Middle frontal gyrus (tissue), 1 donor: ENCODE results near the gene THRSP.
"Not testable (repeated sequence)": the region's sequence is repeated elsewhere in the genome, so short reads cannot be mapped to it uniquely, and the experiment has no call there.

Source experiments
- DNase-seq: peaks from one replicate; pipeline ENCODE4 v3.0.0-alpha.2; 2015; ENCODE audit warnings: low spot score; ENCODE audit errors: extremely low spot score

THRSP gene

DNA sequence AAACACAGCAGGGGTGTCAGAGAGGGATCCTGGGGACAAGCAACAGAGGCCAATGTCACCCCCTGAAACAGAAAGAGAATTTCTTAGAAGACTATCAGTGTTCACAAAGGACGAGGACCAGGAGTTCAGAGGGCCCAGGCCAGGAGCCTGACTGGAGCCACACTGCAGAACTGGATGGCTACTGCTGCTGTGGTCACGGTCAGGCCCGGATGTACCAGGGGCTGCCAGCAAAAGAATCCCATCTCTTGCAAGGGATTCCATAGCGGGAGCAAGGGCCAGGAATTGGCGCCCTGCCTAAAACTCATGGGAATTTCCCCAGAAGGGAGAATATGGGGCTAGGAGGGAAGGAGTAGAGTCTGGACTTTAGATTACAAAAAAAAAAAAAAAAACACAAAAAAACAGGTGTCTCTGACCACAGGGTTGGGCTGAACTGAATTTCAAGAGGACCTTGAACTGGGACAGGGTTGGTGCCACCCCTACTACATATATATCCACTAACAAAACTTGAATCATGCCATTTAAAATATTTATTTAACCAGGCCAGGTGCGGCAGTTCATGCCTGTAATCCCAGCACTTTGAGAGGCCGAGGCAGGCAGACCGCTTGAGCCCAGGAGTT is 24.9 kb upstream of the THRSP start:
- DNase-seq = no peak

DNA sequence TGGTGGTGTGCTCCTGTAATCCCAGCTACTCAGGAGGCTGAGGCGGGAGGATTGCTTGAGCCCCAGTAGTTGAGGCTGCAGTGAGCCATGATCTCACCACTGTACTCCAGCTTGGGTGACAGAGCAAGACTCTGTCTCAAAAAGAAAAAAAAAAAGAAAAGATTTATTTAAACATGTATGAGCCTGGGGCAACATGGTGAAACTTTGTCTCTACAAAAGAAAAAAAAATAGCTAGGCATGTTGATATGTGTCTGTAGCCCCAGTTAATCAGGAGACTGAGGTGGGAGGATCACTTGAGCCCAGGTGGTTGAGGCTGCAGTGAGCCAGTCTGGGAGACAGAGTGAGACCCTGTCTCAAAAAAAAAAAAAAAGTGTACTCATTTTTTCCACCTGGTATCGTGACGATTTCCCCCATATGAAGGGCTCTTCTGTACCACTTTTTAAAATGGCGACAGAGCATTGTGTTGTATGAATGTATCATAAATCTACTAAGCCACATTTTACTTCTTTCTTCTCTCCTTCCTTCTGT is 24.2 kb upstream of the THRSP start:
- no peak for DNase-seq

DNA sequence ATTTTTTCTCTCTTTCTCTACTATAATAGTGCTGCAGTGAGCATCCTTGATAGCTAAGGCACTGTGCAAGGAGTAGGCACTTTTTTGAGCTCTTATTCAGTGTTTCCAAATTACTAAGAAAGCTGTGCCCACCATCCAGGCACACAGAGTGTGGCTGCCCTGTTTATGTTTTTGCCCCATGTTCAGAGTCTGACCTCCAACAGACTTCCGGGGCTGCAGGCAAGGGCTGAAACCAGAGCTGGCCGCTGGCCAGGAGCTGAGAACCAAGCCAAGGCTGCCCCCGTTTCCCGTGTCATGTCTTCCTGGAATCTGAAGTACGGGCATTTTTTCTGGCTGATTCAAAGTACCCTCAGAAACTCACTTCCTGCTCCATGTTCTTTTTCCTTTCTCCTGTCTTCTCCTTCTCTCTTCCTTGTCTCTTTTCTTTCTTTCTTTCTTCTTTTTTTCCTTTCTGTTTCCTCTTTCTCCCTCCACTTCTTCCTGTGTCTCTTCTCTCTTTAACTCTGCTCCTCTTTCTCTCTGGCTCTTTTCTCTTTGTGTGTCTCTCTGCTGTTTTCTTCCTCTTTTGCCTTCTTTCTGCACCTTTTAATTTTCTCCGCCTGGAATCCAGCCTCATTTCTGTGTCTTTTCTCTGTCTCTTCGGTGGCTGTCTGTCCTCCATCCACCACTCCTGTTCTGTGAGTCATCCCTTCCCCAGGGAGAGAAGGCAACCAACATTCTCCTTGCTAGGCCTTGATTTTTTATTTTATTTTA is 23.6 kb upstream of the THRSP start:
- no peak for DNase-seq

DNA sequence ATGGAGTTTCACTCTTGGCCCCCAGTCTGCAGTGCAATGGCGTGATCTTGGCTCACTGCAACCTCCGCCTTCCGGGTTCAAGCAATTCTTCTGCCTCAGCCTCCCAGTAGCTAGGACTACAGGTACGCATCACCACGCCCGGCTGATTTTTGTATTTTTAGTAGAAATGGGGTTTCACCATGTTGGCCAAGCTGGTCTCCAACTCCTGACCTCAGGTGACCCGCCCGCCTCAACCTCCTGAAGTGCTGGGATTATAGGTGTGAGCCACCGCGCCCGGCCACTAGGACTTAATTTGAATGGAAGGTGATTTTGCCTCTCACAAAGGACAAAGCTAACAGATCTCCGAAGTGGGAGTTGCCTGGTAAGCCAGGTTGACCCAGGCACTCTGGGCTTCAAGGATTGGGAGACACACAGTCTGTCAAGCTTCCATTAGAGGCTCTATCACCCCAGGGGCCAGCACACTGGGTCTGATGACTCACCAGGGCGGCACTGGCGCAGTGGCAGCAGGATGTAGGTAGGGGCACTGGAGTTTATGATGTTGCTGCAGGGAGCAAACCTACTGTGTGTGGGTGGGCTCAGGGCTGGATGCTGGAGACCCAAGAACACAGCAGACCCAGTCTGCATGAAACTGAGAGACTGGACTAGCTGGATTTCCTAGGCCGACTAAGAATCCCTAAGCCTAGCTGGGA is 22.8 kb upstream of the THRSP start:
- DNase-seq = no peak

DNA sequence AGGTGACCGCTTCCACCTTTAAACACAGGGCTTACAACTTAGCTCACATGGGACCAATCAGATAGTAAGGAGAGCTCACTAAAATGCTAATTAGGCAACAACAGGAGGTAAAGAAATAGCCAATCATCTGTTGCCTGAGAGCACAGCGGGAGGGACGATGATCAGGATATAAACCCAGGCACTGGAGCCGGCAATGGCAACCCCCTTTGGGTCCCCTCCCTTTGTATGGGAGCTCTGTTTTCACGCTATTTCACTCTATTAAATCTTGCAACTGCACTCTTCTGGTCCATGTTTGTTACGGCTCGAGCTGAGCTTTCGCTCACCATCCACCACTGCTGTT is 22.3 kb upstream of the THRSP start:
- not testable (repeated sequence) for DNase-seq

DNA sequence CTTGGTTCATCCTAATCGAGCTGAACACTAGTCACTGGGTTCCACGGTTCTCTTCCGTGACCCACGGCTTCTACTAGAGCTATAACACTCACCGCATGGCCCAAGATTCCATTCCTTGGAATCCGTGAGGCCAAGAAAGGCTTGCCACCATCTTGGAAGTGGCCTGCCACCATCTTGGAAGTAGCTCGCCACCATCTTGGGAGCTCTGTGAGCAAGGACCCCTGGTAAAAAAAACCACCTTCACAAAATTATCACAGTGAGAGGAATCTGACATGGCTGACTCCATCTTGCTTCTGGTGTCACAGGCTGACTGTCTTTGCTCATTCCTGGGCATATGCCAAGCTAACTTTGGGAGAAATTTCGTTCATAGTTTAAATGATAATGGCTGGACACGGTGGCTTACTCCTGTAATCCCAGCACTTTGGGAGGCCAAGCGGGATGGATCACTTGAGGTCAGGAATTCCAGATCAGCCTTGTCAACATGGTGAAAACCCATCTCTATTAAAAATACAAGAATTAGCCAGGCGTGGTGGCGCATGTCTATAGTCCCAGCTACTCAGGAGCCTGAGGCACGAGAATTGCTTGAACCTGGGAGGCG is 21.7 kb upstream of the THRSP start:
- no peak for DNase-seq

DNA sequence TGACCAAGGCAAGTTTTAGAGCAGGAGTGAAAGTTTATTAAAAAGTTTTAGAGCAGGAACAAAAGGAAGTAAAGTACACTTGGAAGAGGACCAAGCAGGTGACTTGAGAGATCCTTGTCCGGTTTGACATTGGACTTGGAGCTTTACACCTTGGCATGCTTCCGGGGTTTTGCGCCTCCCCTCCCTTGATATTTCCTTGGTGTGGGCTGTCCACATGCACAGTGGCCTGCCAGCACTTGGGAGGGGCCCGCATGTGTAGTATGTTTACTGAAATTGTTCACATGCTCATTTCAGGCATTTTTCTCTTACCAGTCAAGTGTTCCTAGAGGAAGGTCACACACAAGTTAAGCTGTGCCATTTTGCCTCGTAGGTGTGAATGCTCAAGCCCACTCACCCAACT is 19.0 kb upstream of the THRSP start:
- DNase-seq = no peak

DNA sequence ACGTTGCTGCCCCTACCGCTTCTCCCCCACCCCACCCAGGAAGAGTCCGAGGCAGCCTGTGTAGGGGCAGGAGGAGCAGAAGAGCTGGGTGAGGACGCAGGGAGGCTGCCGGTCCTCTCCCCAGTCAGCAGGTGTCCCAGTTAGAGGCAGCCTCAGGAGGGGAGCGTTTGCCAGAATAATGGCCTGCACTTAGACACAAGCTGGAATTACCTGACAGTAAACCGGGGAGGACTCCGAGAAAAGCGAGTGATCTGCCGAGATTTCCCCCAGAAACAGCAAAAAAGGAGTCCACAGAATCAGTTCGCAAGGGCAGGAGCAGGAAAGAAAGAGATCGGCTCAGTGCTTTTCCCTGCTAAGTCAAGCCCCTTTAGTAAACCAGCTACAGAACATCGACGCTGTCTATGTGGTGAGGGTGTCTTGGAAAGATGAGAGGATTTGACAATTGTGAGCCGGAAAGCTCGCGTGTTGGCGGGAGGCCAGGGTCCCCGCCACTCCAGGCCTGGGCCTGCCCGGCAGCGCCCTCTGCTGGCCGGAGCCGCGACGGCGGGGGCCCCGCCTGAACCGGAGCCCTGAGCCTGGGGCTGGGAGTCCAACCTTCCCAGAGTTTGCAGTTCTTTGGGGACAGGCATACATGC is 17.7 kb upstream of the THRSP start:
- peak; percentile 77 for DNase-seq

DNA sequence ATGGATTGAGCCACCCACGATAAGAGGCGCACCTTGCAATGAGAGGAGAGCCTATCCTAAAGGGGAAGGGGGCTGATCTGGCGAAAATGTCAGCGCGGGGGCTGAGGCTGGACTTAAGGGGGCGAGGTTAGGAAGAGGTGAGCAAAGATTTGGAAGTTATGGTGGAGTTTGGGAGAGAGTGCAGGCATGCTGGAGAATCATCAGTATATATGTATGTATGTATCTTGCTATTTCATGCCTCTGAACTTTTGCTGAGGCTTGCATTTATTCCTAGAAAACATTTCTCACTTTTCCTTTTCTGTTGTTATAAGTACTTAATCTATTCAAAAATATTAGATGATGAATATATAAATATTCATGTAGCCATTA is 17.2 kb upstream of the THRSP start:
- DNase-seq = no peak

DNA sequence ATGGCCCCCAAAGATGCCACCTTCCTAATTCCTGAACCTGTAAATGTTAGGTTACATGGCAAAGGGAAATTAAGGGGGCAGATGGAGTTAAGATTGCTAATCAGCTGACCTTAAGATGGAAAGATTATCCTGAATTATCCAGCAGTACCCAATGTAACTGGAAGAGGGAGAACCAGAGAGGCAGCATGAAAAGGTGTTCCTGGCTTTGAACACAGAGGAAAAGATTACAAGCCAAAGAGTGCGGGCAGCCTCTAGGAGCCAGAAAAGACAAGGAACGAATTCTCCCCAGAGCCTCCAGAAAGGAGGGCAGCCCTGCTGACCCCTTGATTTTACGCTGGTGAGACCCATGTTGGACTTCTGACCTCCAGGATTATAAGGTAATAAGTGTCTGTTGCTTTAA is 15.1 kb upstream of the THRSP start:
- no peak for DNase-seq

DNA sequence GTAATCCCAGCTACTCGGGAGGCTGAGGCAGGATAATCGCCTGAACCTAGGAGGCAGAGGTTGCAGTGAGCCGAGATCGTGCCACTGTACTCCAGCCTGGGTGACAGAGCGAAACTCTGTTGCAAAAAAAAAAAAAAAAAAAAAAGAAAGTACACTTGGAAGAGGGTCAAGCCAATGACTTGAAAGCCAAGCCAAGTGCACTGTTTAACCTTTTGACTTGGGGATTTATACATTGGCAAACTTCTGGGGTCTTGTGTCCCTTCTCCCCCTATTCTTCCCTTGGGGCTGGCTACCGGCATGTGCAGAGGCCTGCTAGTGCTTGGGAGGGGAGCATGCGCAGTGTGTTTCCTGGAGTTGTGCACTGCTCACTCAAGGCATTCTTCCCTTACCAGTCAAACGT is 14.3 kb upstream of the THRSP start:
- no peak for DNase-seq

DNA sequence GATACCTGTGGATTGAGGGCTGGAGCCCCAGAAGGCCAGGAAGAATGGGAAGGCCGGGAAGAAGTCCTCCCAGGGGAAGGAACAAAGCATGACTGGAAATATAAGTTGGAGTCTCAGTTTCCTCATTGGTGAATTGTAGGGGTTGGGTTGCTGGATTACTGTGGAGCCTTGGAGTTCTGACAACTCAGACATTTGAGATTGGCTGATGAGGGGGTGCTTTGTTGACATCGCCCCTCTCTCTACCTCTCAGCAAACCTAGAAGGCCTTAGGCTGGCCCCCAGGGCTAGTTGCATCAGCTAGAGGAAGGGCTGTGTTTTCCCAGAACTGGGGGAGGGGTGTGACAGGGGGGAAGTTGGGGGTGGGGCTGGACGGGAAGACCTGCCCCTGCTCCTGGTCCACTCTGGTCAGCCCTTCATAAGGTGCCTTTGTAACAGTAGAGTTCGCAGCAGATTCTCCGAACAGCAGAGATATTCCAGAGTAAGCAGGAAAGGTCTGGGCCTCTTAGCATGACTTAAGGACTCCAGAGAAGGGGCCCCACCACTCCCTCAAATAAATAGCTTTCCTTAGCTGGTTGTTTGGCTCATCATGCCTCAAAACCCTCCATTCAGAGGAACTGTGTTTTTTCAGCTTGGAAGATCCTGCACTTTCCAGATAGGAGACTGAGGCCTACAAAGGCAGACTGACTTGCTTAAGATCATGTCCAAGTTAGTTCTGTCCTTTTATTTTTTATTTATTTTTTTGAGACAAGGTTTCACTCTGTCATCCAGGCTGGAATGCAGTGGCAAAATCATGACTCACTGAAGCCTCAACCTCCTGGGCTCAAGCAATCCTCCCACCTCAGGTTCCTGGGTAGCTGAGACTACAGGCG is 12.5 kb upstream of the THRSP start:
- DNase-seq = no peak

DNA sequence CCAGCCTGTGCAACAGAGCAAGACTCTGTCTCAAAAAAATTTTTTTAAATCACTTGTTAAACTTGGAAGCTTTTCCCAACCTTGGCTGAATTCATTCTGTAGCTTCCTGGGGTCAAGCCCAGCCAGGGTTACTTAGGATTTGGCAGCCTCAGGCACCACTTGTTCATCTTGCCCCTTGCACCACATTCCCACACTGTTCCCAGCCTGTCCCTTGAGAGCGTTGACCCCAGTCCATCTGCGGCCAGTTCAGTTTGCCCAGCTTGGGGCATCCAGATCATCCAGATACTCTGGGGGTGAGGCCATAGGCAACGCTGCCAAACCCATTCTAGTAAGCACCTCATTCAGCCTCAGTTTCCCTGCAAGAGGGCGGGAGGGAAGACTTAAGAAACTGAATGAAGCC is 8.7 kb upstream of the THRSP start:
- no peak for DNase-seq

DNA sequence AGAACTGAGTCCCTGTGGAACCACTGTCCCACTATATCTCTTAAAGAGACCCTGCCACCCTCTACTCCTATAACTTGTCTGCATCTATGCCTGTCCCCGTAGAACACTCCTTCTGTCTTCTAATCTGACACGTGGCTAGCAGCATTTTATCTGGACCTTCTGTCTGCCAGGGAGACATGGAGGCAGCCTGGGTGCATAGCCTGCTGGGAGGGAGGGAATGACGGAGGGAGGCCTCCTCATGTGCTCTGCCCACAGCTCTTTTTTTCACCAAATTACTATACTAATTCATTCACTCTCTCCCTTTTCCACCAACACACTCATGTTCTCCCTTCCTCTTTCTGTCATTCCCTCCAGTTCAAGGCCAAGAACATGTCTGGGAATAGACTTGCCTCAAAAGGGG is 7.6 kb upstream of the THRSP start:
- no peak for DNase-seq

DNA sequence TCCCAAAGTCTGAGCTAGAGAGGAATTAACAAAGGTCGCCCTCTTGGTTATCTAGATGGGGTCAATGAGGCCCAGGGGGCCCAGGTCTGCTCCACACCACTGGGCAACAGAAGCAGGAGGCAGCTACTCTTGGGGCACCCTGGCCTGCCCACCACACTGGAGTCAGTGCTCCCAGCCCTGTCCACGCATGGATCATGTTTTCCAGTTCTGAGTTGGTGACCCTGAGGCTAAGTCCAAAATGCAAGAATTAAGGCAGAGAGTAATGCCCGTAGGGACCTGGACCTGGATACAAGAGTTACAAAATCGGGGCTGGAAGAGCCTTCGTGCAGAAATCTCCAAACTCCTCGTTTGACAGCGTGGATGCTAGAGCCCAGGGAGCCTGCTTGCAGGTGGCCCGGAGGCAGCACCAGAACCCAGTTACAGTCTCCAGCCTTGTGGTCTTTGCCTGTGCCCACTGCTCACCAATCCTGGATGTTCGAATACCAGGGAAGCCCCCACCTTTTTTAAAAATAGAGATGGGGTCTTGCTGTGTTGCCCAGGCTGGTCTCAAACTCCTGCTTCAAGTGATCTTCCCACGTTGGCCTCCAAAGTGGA is 6.1 kb upstream of the THRSP start:
- DNase-seq = no peak

DNA sequence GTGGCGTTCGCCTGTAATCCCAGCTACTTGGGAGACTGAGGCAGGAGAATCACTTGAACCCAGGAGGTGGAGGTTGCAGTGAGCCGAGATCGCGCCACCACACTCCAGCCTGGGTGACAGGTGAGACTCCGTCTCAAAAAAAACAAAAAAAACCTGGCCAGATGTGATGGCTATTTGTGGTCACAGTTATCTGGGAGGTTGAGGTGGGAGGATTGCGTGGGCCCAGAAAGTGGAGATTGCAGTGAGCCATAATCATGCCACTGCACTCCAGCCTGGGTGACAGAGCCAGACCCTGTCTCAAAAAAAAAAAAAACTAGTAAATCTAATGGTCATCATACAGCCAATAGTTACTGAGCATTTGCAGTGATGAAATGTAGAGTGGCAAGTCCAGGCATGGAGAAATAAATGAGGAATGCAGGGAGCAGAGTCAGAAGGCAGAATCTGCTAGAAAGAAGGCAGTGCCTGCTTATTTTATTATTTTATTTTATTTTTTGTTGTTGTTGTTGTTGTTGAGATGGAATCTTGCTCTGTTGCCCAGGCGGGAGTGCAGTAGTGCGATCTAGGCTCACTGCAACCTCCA is 3.8 kb upstream of the THRSP start:
- DNase-seq = not testable (repeated sequence)

DNA sequence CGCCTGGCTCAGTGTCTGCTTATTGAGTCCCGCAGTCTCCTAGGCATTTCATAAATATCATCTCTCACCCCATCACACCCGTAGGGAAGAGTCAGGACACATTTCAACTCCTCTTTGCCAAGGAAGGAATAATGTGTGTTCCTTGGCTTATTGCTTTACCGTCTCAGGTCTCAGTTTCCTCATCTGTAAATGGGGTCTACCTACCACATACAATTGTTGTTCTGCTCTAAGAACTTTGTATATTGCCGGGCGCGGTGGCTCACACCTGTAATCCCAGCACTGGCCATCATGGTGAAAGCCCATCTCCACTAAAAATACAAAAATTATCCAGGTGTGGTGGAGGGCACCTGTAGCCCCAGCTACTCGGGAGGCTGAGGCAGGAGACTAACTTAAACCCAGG is 3.1 kb upstream of the THRSP start:
- DNase-seq = no peak

DNA sequence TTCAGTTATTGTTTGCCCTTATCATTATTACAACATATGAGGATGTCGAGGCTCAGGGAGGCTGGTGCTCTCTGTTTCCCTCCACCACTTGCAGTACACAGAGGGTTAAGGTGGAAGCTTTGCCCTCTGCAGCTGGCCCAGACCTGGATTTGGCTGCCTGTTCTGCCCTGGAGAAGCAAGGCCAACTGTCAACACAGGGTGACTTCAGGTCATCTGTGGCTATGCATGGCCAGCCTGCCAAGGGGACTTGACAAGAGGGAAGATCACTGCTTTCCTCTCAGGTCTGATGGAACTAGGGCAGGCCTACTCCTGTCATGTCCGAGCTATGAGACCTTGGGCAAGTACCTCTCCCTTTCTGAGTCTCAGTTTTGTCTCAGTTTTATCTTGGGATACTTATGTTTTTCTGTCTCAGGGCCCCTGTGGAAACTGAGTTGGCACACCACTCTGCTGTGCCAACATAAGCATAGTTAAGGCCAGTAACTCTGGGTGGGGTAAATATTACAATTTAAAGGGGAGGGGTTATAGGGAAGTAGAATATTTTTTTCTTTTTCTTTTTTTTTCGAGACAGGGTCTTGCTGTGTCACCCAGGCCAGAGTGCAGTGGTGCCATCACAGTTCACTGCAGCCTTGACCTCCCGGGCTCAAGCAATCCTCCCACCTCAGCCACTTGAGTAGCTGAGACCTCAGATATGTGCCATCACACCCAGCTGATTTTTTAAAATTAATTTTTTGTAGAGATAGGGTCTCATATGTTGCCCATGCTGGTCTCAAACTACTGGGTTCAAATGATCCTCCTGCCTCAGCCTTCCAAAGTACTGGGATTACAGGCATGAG is 2.4 kb upstream of the THRSP start:
- DNase-seq = no peak

DNA sequence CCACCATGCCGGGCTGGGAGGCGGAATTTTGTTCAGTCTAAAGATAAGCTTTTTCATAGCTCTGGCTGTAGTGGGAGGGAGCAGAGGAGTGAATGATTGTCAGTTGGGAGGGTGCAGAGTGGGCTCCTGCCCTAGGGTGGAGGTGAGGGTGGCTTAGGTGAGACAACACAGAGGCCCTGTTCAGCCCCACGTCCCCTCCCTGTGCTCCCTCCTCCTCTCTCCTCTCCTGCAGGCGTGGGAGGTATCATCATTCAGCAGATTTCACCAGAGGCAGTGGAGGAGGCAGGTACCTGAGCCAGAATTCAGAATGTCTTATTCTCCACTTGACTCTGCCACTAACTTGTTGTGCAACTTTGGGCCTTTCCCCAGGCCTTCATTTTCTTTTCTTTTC is 1.7 kb upstream of the THRSP start:
- no peak for DNase-seq
